Prostate gland (tissue), 2 donors: ENCODE results near the gene NFKBIL1.

Experiments used
- CTCF ChIP-seq, 4 experiments: fragments of 200-600 bp in 2 of 4; fragments of 450-650 bp in 2 of 4; sonication (generic) in 2 of 4; IDR thresholded peaks; 1 replicate in 3 of 4; 2 replicates in 1 of 4; pipeline ENCODE4 v1.5.1; 2016 to 2019; ENCODE audit warnings: antibody characterized with exemption in 4 of 4, mild to moderate bottlenecking in 2 of 4, moderate library complexity in 2 of 4
- POLR2A ChIP-seq: fragments of 450-650 bp; IDR thresholded peaks from one replicate; pipeline ENCODE4 v1.6.1; 2016; ENCODE audit warnings: antibody characterized with exemption, mild to moderate bottlenecking
- POLR2AphosphoS5 ChIP-seq: sonication (generic); formaldehyde crosslinking; IDR thresholded peaks from one replicate; pipeline ENCODE4 v1.6.1; 2017; ENCODE audit warnings: antibody characterized with exemption

DNA sequence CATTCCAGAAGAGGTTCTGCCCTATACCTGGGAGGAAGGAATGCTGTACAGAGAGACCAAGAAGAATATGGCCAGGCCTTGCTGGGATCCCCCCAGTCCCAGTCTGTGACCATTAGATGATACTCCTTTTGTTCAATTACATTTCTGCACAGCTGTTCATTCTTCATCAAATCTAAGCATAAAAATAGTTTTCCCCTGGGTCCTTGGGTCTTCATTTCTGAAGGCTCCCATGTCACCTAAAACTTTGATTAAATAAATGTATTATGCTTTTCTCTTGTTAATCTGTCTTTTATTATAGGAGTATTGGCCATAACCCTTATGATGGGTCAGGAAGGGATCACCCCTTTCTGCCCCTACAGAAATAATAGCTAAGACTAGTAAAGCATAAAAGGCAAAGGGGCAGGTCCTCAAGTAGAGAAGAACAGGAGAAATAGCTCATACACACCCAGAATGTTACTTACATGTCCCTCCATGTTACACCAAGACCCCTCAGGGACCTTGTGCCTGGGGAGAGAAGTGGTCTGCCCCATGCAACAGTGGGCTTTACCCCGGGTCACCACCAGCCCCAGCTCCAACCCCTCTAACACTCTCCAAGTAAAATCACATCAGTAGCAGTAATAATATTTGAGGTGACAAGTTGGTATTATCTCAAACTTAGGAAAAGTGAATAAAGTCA, 22.6 kb downstream of the NFKBIL1 start:
- TF ChIP-seq CTCF (IDR thresholded peaks at IDR 0.05), result no peak
- TF ChIP-seq POLR2AphosphoS5, result no peak
- no peak for TF ChIP-seq POLR2A
